NCI-H2081 treated with DMSO at 0.1 percent for 48 hours (cell line): ENCODE measurements around the gene CDIPT.
"Not testable (repeated sequence)": the region's sequence is repeated elsewhere in the genome, so short reads cannot be mapped to it uniquely, and the experiment has no call there.

ENCODE experiments used
- DNase-seq: peaks from one replicate; lab custom pipeline; 2025; lab: John Stamatoyannopoulos, UW

Gene CDIPT

GRCh38 chr16:29858149-29858849 is 4.7 kb downstream of the CDIPT start:
- DNase-seq, result no peak

DNA sequence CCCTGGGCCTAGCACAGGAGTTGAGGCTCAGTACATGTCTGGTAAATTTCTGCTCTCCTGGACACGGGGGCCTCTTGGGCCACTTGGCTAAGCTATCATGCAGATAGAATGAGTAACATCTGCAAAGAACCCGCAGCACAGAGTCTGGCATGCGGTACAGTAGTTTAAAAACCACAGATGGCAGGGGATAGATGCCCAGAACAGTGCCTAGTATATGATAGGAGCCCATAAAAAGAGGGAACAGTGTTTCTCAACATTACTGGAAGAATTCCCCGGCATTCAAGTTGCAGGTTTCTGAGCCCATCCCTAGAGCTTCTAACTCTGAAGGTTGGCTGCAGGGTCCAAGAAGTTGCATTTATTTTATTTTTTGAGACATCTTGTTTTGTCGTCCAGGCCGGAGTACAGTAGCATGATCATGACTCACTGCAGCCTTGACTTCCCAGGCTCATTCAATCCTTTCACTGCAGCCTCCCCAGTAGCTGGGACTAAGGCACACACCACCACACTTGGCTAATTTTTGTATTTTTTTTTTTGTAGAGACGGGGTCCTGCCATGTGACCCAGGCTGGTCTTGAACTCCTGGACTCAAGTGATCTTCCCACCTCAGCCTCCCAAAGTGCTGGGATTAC is 5.8 kb downstream of the CDIPT start:
- no peak for DNase-seq

DNA sequence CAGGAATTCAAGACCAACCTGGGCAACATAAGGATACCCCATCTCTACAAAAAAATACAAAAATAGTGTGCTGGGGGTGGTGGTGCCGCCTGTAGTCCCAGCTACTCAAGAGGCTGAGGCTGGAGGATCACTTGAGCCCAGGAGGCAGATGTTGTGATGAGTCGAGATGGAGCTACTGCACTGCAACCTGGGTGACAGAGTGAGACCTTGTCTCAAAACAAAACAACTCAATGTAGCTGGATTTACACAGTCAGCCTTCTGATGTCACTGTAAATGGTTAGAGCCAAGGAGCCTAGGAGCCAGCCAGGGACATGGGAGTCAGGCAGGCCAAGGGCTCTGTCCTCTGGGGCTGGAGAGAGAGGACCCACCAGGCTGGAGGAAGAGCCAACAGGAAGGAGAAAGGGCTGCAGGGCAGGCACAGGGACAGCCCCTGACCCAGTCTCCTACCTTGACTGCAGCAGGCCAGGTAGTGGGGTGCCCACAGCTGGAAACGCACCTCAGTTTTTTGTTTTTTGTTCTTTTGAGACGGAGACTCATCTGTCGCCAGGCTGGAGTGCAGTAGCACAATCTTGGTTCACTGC is 8.4 kb downstream of the CDIPT start:
- DNase-seq, result no peak

GRCh38 chr16:29852654-29853053 is 10.4 kb downstream of the CDIPT start:
- no peak for DNase-seq

DNA sequence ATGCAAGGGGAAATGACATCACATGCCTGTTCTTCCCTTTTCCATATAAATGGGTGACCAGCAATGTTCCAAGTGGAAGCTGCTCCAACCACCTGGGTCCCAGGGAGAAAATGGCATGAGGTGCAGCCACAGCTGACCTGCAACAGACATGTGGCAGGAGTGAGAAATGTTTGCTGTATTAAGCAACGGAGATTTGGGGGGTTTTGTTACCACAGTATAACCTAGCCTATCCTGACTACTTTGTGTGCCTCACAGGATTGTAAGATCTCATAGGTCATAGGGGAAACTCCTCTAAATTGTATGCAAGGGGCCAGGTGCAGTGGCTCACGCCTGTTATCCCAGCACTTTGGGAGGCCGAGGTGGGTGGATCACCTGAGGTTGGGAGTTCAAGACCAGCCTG is 12.0 kb downstream of the CDIPT start:
- no peak for DNase-seq

- no peak for DNase-seq
These were observed 13.5 kb downstream of the CDIPT start for GRCh38 chr16:29849505-29849904.

- DNase-seq, result no peak
These were observed 14.4 kb downstream of the CDIPT start for GRCh38 chr16:29848420-29849297.

- no peak for DNase-seq
These were observed 17.4 kb downstream of the CDIPT start for GRCh38 chr16:29845656-29846055.

- no peak for DNase-seq
These were observed 18.3 kb downstream of the CDIPT start for GRCh38 chr16:29844575-29845331.

DNA sequence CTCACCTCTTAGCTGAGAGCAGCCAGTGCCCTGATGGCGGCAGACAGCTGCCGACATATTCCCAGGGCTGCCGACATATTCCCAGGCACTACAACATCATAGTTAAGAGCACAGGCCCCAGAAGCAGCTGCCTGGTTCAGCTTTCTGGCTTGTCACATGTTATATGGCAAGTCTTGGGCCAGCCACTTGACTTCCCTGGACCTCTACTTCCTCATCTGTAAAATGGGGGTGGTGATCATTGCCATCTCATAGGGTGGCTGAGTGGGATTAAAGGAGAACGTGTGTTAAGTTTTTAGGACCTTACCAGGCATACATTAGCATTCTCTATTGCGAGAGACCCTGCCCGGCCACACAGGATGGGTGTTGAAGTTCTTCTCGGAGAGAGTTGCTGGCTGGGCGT is 19.1 kb downstream of the CDIPT start:
- no peak for DNase-seq

GRCh38 chr16:29842732-29843346 is 20.2 kb downstream of the CDIPT start:
- no peak for DNase-seq

DNA sequence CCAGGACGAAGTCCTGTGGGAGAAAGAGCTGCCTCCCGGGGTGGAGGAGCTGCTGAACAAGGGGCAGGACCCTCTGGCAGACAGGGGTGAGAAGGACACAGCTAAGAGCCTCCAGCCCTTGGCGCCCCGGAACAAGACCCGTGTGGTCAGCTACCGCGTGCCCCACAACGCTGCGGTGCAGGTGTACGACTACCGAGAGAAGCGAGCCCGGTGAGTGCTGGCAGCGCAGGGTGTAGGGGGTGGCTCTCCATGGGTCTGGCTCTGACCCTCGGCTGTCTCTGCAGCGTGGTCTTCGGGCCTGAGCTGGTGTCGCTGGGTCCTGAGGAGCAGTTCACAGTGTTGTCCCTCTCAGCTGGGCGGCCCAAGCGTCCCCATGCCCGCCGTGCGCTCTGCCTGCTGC is 21.4 kb downstream of the CDIPT start:
- DNase-seq, result no peak

GRCh38 chr16:29840240-29840639 is 22.8 kb downstream of the CDIPT start:
- no peak for DNase-seq

DNA sequence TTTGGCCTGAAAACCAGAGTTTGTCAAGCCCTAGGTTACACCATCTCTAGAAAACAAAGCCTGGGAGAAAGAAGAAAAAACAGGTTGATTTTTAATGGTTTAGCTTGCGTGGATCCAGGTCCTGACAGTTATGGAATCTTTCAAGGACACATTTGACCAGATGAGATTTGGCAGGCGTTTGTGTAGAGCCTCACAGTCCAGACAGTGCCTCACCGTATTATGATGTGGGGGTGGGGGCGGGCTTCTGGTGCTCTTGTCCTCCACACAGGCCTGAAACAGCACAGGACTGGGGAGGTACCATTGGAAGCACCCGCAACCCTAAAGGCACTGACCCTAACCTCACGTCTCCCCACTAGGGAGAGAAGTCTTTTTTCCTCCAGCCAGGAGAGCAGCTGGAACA is 23.2 kb downstream of the CDIPT start:
- DNase-seq, result no peak

DNA sequence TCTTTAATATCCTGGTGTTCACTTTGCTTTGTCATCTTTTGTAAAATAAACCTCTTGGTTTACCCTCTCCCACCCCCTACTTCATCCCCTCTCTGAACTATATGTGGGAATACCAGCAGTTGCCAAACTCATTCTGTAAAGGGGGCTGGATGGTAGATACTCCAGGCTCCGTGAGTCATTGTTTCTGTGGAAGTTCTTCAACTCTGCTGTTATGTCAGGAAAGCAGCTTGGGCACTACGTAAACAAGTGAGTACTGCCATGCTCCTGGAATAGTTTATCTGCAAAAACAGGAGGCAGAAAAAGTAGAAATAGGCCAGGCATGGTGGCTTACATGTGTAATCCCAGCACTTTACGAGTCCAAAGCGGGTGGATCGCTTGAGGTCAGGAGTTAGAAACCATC is 25.2 kb downstream of the CDIPT start:
- DNase-seq, result no peak

- DNase-seq, result no peak
These were observed 26.4 kb downstream of the CDIPT start for GRCh38 chr16:29836623-29837022.

DNA sequence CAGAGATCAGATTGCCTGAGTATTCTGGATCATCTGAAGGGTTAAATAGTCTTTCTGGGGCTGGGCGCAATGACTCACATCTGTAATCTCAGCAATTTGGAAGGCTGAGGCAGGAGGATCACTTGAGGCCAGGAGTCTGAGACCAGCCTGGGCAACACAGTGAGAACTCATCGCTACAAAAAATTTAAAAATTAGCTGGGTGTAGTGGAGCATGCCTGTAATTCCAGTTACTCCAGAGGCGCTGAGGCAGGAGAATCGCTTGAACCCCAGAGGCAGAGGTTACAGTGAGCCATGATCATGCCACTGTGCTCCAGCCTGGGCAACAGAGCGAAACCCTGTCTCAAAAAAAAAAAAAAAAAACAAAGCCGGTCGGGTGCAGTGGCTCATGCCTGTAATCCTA is 27.1 kb downstream of the CDIPT start:
- DNase-seq, result no peak

- DNase-seq, result no peak
These were observed 28.9 kb downstream of the CDIPT start for GRCh38 chr16:29834079-29834478.

DNA sequence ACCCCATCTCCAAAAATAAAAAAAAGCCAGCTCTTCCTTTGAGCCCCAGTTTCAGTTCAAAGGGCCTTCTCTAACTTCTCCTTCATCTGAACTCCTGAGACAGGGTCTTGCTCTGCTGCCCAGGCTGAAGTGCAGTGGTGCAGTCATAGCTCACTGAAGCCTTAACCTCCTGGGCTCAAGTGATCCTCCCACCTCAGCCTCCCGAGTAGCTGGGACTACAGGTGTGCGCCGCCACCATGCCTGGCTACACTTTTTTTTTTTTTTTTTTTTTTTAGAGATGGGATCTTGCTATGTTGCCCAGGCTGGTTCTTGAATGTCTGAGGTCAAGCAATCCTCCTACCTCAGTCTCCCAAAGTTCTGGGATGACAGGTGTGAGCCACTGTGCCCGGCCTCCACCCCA is 29.8 kb downstream of the CDIPT start:
- DNase-seq, result not testable (repeated sequence)

- no peak for DNase-seq
These were observed 31.5 kb downstream of the CDIPT start for GRCh38 chr16:29831490-29831889.

DNA sequence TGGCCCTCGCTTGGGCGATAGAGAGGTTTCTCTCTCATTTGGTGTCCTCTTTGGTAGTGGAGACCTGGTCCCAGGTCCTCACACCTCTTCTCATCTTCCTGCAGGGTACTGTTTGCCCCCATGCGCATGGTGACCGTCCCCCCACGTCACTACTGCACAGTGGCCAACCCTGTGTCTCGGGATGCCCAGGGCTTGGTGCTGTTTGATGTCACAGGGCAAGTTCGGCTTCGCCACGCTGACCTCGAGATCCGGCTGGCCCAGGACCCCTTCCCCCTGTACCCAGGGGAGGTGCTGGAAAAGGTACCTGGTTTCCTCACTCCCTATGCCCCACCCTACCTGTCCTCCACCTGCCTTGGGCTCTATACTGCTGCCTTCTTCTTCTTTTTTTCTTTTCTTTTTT is 32.3 kb downstream of the CDIPT start:
- DNase-seq, result no peak

- DNase-seq, result no peak
These were observed 36.7 kb downstream of the CDIPT start for GRCh38 chr16:29826342-29826695.
